Astrocyte of the hippocampus (primary cell): ENCODE results near the gene PDCD5.

Source experiments
- DNase-seq: peaks from one replicate; pipeline ENCODE4 v3.0.0; 2011; ENCODE audit warnings: low read depth, low spot score

Gene PDCD5

GRCh38 chr19:32631381-32631780, 50.4 kb downstream of the PDCD5 start:
- no peak for DNase-seq
